ENCODE data around the gene GLRA3. TPM values are rescaled to one million over a fixed set of nuclear protein-coding genes. Genes with fewer than 3 reads are reported as not detected.
"Not testable (repeated sequence)": the region's sequence is repeated elsewhere in the genome, so short reads cannot be mapped to it uniquely, and the experiment has no call there.

The GLRA3 gene
- 0.09 and 0.15 TPM in 2 replicates for total RNA-seq (2014; rRNA removed; shearing (Covaris generic))
- polyA plus RNA-seq (2014; cell fraction: nucleus; rRNA removed), result 0.10 TPM in 1 of 2 replicates, not detected in the other

DNA sequence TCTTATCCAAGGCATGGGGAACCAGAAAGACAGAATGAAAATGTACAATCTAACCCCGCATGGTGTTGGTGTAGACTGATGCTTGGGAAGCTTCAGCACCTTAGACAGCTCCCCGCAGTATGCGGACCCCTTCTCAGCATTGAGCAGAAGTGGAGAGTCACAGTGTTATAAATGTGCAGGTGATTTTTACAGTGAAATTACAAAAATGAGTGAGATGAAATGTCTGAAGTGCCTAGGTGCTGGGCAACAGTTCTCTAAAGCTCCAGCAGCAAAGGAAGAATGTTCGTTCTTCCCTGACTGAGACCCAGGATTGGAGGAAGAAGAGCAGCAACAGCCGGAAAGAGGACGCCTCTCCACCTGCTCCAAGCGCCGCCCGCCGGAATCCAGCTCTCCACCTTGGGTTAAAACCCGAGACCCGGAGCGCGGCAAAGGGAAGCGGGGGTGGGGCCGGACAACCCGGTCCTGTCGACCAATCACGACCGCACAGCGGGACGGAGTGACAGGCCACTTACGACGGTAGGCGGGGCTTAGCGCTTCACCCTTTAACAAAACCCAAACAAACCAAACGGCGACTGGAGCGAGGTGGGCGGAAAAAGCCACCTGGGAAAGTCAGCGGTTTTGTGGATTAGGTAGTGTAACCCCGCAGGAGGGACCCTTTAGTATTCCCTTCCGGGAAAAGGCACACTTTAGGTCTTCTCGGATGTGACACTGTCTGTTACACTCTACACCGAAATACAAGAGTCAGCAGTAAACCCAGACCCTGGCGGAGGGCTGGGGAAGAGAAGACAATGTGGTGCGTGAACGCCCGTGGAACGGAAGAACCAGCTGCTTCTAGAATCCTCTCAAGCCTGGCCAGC, at the start of gene GLRA3:
Gene GLRA3 (minus strand): TSS at position 403 of the 857 bp plus-strand sequence. CDS start 436 bp downstream, outside the sequence.
- DNase-seq (ENCODE audit: extremely low read depth, low read depth), result peak; percentile 58

- DNase-seq (ENCODE audit: extremely low read depth, low read depth), result no peak
These were observed 45.9 kb upstream of the GLRA3 start for GRCh38 chr4:174874898-174875297.

GRCh38 chr4:174873931-174874330, 44.9 kb upstream of the GLRA3 start:
- DNase-seq (ENCODE audit: extremely low read depth, low read depth), result peak; percentile 11

DNA sequence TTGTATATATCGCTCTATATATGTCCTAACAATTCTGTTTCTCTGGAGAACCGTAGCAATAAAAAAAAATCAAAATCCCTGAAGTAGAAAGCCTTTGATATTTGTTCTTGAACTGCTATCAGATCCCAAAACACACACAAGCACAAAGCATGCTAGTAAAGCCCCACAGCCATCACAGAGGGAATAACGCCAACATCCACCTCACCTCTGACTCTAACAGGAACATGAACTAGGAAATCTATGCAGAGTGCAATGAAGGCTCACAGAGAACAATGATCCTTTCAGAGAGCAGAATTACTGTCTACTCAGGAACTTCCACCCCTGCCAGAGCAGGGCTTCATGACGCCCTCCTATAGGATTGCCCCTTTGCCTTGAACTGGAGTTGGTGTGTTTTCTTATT, 44.1 kb upstream of the GLRA3 start:
- DNase-seq (ENCODE audit: extremely low read depth, low read depth), result not testable (repeated sequence)

- DNase-seq (ENCODE audit: extremely low read depth, low read depth), result no peak
These were observed 42.4 kb upstream of the GLRA3 start for GRCh38 chr4:174871407-174871806.

GRCh38 chr4:174870311-174870710, 41.3 kb upstream of the GLRA3 start:
- no peak for DNase-seq (ENCODE audit: extremely low read depth, low read depth)

DNA sequence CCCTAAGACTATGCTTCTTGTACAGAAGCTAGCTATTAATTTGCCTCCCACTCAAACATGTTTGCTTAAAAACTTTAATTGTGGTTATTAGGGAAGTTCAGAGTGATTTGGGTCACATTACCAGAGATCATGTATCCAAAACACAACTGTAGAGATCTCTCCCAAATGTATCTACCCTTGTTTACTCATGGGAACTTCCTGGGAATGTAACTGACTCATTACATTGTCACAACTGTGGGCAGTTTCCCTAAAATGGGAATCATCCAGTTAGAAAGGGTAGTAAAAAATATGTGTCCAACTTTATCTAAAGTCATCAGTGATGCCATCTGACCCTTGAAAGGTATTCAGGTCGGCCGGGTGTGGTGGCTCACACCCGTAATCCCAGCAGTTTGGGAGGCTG, 40.3 kb upstream of the GLRA3 start:
- DNase-seq (ENCODE audit: extremely low read depth, low read depth), result no peak

DNA sequence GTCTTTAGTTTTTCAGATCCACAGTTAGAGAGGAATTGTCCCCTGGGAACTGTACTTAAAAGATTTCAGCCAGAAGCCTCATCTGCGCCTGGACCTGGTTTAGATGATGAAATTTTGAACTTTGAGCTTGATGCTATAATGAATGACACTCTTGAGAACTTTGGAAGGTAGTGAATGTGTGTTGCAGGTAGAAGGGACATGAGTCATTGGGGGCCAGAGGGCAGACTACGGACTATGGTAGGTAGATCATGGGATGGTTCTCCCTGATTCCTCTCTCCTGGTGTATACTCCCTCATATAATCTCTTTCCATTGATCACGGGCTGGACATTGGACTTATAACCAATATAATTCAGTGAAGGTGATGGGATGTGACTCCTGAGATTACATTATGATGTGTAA, 38.9 kb upstream of the GLRA3 start:
- DNase-seq (ENCODE audit: extremely low read depth, low read depth), result no peak

DNA sequence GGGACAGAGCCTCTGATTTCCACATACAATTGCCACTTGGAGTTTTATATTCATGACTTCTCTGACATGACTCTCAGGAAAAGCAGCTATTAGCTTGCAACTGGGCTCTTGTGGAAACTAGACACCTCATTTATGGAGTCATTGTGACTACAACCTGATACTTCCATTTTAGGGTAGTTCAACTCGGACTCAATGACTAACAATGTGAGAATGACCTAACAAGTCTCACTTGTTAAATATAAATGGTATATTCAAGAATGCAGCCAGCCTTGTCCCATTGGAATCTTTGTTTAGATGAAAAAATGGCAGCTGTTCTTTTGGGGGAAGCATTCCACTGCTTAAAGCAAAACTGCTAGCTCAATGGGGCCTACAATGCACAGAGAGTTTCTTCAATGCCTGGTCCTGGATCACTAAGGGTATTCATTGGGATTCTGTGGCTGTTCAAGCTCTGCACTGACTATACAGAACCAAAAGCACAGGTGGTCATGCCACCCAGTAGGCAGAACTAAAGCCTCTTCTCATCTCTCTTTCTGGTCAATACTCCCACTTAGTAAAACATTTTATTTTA, 36.5 kb upstream of the GLRA3 start:
- DNase-seq (ENCODE audit: extremely low read depth, low read depth), result no peak

- no peak for DNase-seq (ENCODE audit: extremely low read depth, low read depth)
These were observed 35.0 kb upstream of the GLRA3 start for GRCh38 chr4:174864031-174864430.

DNA sequence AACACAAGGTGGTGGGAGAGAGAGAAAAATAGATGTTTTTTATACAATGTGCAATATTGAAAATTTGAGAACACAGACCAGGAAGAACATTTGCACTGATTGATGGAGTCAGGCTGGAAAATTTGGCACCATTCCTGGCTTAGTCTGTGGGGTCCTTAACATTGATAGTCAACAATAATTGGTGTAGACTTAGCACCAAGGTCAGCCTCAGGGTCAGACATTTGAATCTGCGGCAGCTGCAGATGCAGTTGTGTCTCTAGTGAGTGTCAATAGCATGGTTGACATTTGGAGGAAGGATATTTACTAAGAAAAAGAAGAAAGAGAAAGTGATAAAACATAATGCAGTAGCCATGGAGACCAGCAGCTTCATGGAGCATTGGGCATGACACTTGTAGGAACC, 31.5 kb upstream of the GLRA3 start:
- no peak for DNase-seq (ENCODE audit: extremely low read depth, low read depth)

GRCh38 chr4:174859904-174860303, 30.9 kb upstream of the GLRA3 start:
- no peak for DNase-seq (ENCODE audit: extremely low read depth, low read depth)

- DNase-seq (ENCODE audit: extremely low read depth, low read depth), result no peak
These were observed 28.1 kb upstream of the GLRA3 start for GRCh38 chr4:174856926-174857800.

DNA sequence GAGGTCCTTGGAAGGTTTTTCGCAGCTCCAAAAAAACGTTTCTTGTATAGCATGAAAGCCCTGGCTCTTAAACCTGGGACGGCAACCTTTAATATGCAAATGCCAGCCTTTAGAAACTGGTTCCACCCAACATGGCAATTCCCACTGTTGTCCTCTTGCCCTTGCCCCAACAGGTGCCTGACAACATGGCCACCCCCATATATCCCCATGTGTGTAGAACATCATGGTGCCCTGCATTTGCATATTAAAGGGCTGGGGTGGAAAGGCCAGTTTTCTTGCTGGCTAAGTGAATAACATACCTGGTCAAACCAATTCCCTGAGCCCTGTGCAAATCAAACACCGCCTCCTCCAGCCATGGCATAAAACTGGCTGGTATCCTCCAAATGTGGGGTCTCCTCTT, 26.0 kb upstream of the GLRA3 start:
- DNase-seq (ENCODE audit: extremely low read depth, low read depth), result no peak

DNA sequence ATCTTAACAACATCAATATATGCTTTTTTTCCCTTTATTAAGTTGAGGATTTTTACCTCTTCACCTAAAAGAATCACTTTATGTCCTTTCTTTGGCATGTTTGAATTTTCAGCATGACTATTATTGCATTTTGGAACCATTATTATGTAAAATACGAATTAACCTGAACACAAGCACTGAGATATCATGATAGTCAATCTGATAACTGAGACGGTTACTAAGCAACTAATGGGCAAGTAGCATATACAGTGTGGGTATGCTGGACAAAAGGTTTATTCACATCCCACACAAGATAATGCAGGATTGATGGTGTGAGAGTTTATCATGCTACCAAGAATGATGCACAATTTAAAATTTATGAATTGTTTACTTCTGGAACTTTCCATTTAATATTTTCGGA, 24.6 kb upstream of the GLRA3 start:
- DNase-seq (ENCODE audit: extremely low read depth, low read depth), result no peak

DNA sequence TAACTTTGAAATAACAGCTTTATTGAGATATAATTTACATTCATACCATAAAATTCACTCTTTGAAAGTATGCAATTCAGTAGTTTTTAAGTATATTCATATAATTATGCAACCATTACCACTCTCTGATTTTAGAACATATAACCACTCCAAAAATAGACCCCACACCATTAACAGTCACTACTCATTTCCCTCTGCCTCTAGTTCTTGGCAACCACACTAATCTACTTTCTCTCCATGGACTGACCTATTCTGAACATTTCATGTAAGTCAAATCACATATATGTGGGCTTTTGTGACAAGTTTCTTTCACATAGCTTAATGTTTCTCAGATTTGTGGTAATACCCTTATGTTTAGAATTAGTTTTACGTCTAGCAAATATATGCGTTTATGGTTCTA, 19.5 kb upstream of the GLRA3 start:
- no peak for DNase-seq (ENCODE audit: extremely low read depth, low read depth)

- no peak for DNase-seq (ENCODE audit: extremely low read depth, low read depth)
These were observed 18.9 kb upstream of the GLRA3 start for GRCh38 chr4:174847801-174848427.

DNA sequence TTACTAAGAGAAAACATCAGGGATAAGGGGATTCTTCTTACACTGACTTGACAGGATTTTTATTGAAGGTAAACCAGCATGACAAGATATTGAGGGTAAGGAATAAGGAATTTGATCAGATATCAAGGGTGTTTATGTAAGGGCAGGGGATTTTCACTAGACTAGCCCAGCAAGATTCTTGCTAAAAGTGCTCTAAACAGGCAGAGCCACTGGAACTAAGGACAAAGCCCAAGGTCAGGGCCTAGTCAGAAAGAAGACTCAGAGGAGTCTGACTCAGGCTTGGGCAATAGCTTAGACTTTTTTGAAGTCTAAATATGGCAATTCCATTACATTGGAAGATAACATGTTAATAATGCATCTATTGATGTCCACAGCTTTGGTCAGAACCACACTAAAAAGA, 6.5 kb upstream of the GLRA3 start:
- no peak for DNase-seq (ENCODE audit: extremely low read depth, low read depth)

- no peak for DNase-seq (ENCODE audit: extremely low read depth, low read depth)
These were observed 5.4 kb upstream of the GLRA3 start for GRCh38 chr4:174834477-174834876.

- DNase-seq (ENCODE audit: extremely low read depth, low read depth), result no peak
These were observed 2.4 kb downstream of the GLRA3 start for GRCh38 chr4:174826660-174827059.

- DNase-seq (ENCODE audit: extremely low read depth, low read depth), result no peak
These were observed 13.8 kb downstream of the GLRA3 start for GRCh38 chr4:174815282-174815681.
